Measurements from ENCODE around the gene CARMIL1.

Gene CARMIL1

GRCh38 chr6:25536781-25537180 is 257.6 kb downstream of the CARMIL1 start:
- no peak for DNase-seq

- DNase-seq, result no peak
Measured at GRCh38 chr6:25537349-25538018, 258.3 kb downstream of the CARMIL1 start.

- DNase-seq, result no peak
Measured at GRCh38 chr6:25541228-25541627, 262.1 kb downstream of the CARMIL1 start.

- DNase-seq, result no peak
Measured at GRCh38 chr6:25542984-25543910, 264.1 kb downstream of the CARMIL1 start.

GRCh38 chr6:25544833-25545232 is 265.7 kb downstream of the CARMIL1 start:
- no peak for DNase-seq

GRCh38 chr6:25547797-25548196 is 268.6 kb downstream of the CARMIL1 start:
- no peak for DNase-seq

- DNase-seq, result no peak
Measured at GRCh38 chr6:25548451-25548850, 269.3 kb downstream of the CARMIL1 start.

GRCh38 chr6:25550631-25551030 is 271.5 kb downstream of the CARMIL1 start:
- no peak for DNase-seq

- DNase-seq, result no peak
Measured at GRCh38 chr6:25553502-25553901, 274.3 kb downstream of the CARMIL1 start.

- DNase-seq, result no peak
Measured at GRCh38 chr6:25555188-25555587, 276.0 kb downstream of the CARMIL1 start.

- no peak for DNase-seq
Measured at GRCh38 chr6:25556516-25556915, 277.3 kb downstream of the CARMIL1 start.

GRCh38 chr6:25558155-25558817 is 279.1 kb downstream of the CARMIL1 start:
- DNase-seq, result no peak

GRCh38 chr6:25560865-25561264 is 281.7 kb downstream of the CARMIL1 start:
- no peak for DNase-seq

GRCh38 chr6:25564943-25565342 is 285.8 kb downstream of the CARMIL1 start:
- DNase-seq, result no peak

GRCh38 chr6:25570578-25570977 is 291.4 kb downstream of the CARMIL1 start:
- no peak for DNase-seq

- DNase-seq, result no peak
Measured at GRCh38 chr6:25576919-25577318, 297.7 kb downstream of the CARMIL1 start.

GRCh38 chr6:25578538-25578937 is 299.4 kb downstream of the CARMIL1 start:
- DNase-seq, result no peak

GRCh38 chr6:25579391-25579883 is 300.3 kb downstream of the CARMIL1 start:
- DNase-seq, result no peak

GRCh38 chr6:25579902-25580495 is 300.8 kb downstream of the CARMIL1 start:
- DNase-seq, result no peak

- DNase-seq, result no peak
Measured at GRCh38 chr6:25582101-25582500, 302.9 kb downstream of the CARMIL1 start.

GRCh38 chr6:25583099-25583498 is 303.9 kb downstream of the CARMIL1 start:
- DNase-seq, result no peak

GRCh38 chr6:25583906-25584305 is 304.7 kb downstream of the CARMIL1 start:
- no peak for DNase-seq

GRCh38 chr6:25585225-25585624 is 306.1 kb downstream of the CARMIL1 start:
- no peak for DNase-seq
